ENCODE results near the gene ICA1. TPM values are rescaled to one million over a fixed set of nuclear protein-coding genes. Genes with fewer than 3 reads are reported as not detected.

The ICA1 gene
- total and polyA plus RNA-seq, 2 of the 4 experiments (the other 2 are of a cell fraction) = not detected

DNA sequence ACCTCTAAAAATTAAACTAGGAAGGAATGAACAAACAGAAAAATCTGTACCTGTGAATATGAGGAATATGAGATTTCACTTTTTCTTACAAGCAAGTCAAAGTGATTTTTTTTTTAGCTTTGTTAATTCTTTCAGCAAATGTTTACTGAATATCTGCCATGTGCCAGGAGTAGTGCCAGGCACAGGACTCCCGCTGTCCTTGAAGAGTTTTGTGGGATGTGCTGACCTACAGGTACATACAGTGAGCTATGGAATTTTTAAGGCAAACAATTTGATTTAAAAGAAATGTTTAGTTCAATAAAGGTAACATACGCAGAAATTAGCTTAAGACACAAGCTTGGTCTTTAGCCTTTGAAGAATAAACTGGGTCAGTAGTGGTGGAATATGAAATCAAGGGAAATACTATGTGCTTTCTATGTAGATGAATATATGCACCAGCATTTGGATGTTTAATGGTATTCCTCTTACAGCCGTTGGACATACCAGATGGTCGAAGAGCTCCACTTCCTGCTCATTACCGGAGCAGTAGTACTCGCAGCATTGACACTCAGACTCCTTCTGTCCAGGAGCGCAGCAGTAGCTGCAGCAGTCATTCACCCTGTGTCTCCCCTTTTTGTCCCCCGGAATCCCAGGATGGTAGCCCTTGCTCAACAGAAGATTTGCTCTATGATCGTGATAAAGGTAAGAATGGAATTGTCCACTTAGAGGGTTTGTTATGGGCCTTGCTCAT lies 191.4 kb downstream of the ICA1 start:
- H4K20me1 ChIP-seq (ENCODE audit: insufficient read depth, low read length) = no peaks in the 10 kb centered on the region
- intact Hi-C loops (cut with micrococcal nuclease) (loop anchor here (10.0 kb wide), 1 partner anchor 976 kb away; no protein-coding TSS in a partner anchor), in situ Hi-C loops (cut with MboI; ENCODE audit: low sequenced_read_pairs) (no loop called here), dilution Hi-C loops (cut with HindIII; ENCODE audit: low sequenced_read_pairs, unreplicated experiment) (no loop called here)
- ATAC-seq (ENCODE audit: low read depth) = no peak
- H3K4ac ChIP-seq (ENCODE audit: low read depth, low read length) = no peak overlapping the region
- no peak overlapping the region for H4K5ac ChIP-seq (ENCODE audit: low read depth, low read length)
- H3K27ac ChIP-seq (ENCODE audit: insufficient read depth, low read length) = no peak overlapping the region
- H4K8ac ChIP-seq (ENCODE audit: low read depth in 2 of 2, low read length in 2 of 2) = no peak overlapping the region
- peaks cover 2% of the 10 kb centered on the region; the same call in 1 of the 2 replicates for H3K36me3 ChIP-seq (ENCODE audit: control insufficient read depth, insufficient read depth, low read length)
- CTCF ChIA-PET = no interaction called here
- no peak overlapping the region for H3K14ac ChIP-seq (replicated peaks; ENCODE audit: low read depth, low read length)
- peaks cover 3% of the 10 kb centered on the region; the same call in 1 of the 2 replicates for H3K9me1 ChIP-seq (ENCODE audit: insufficient read depth, low read length)
- H3K23ac ChIP-seq (ENCODE audit: low read depth, low read length) = no peak overlapping the region
- H3K4me1 ChIP-seq (ENCODE audit: control insufficient read depth, insufficient read depth, low read length) = peaks cover 1% of the 10 kb centered on the region; the same call in 1 of the 2 replicates
- WGBS, 2 experiments (ENCODE audit: extremely low coverage in 2 of 2, insufficient read length in 1 of 2) = 100% methylated on average over 1 of the region's 9 CpGs; no CpG with 5 or more reads in 1 of the 2 experiments
- no peak overlapping the region for H3K18ac ChIP-seq (ENCODE audit: low read depth, low read length)
- no TSS peak for BruUV-seq (replicated peaks)
- H3K56ac ChIP-seq (ENCODE audit: extremely low read depth, insufficient read depth, low read length) = no peak overlapping the region
- no peaks in the 10 kb centered on the region for H3K9me3 ChIP-seq (ENCODE audit: control insufficient read depth, insufficient read depth, low read length)
- H3K79me1 ChIP-seq (ENCODE audit: low read depth in 1 of 2, low read length in 2 of 2) = no peaks in the 10 kb centered on the region
- no peak overlapping the region for H3K9ac ChIP-seq (ENCODE audit: low read depth, low read length)
- H2AK5ac ChIP-seq (ENCODE audit: low read depth, low read length) = no peak overlapping the region
- POLR2A ChIA-PET (ENCODE audit: unreplicated experiment) = no interaction called here
- H3K4me2 ChIP-seq (ENCODE audit: low read depth, low read length) = no peak overlapping the region
- H2BK120ac ChIP-seq (ENCODE audit: low read depth, low read length) = no peak overlapping the region
- no peaks in the 10 kb centered on the region for H3K27me3 ChIP-seq (ENCODE audit: control insufficient read depth, insufficient read depth, low read length)
- no peak overlapping the region for H3K4me3 ChIP-seq (ENCODE audit: insufficient read depth, low read depth, low read length)
- no peak for TF ChIP-seq SMC3 (IDR thresholded peaks at IDR 0.05; ENCODE audit: low read depth, low read length)
- H2BK5ac ChIP-seq (ENCODE audit: low read depth, low read length, poor library complexity, severe bottlenecking) = no peak overlapping the region
- DNase-seq = no peak
- H2AK9ac ChIP-seq (replicated peaks; ENCODE audit: low read depth, low read length, poor library complexity) = no peak overlapping the region
- H2BK20ac ChIP-seq (ENCODE audit: low read depth, low read length) = no peak overlapping the region
- no peak overlapping the region for H2BK15ac ChIP-seq (ENCODE audit: low read depth, low read length)
- no peak overlapping the region for H4K91ac ChIP-seq (ENCODE audit: insufficient read depth, low read depth, low read length)
- H2AFZ ChIP-seq (replicated peaks; ENCODE audit: low read length, poor library complexity) = no peak overlapping the region

All from IMR-90 (cell line).